Tibial nerve (tissue), 3 donors: ENCODE data around the gene ZSWIM3.

Source experiments
- POLR2A ChIP-seq, 2 donors: fragments of 450-650 bp; IDR thresholded peaks; one replicate each; pipeline ENCODE4 v1.6.1; 2017; ENCODE audit warnings: antibody characterized with exemption in 2 of 2, mild to moderate bottlenecking in 2 of 2, moderate library complexity in 2 of 2
- TF ChIP-seq, protein P1 (sequence below), 5 experiments: fragments of 200-600 bp in 3 of 5; fragments of 450-650 bp in 2 of 5; sonication (generic) in 3 of 5; IDR thresholded peaks; one replicate each; pipeline ENCODE4 v1.5.1; 2016 to 2019; ENCODE audit warnings: antibody characterized with exemption in 5 of 5, mild to moderate bottlenecking in 3 of 5, moderate library complexity in 2 of 5

DNA sequence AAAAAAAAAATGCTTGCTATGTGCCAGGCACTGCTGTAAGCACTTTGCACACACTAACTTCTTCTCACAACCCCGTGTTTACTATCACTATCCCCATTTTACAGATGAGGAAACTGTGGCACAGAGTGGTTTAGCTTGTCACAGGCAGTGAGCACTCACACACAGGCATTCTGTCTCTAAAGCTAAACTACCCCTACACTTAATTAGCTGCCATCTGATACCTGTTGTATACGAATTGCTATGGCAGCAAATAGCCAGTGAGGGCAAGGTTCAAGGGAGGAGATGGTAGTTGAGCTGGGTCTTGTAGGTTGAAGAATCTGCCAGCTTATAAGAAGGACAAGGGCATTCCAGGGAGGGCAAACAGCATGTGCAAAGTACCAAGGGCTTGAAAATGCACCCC lies 35.5 kb upstream of the ZSWIM3 start:
- TF ChIP-seq, protein P1, sequence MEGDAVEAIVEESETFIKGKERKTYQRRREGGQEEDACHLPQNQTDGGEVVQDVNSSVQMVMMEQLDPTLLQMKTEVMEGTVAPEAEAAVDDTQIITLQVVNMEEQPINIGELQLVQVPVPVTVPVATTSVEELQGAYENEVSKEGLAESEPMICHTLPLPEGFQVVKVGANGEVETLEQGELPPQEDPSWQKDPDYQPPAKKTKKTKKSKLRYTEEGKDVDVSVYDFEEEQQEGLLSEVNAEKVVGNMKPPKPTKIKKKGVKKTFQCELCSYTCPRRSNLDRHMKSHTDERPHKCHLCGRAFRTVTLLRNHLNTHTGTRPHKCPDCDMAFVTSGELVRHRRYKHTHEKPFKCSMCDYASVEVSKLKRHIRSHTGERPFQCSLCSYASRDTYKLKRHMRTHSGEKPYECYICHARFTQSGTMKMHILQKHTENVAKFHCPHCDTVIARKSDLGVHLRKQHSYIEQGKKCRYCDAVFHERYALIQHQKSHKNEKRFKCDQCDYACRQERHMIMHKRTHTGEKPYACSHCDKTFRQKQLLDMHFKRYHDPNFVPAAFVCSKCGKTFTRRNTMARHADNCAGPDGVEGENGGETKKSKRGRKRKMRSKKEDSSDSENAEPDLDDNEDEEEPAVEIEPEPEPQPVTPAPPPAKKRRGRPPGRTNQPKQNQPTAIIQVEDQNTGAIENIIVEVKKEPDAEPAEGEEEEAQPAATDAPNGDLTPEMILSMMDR (IDR thresholded peaks at IDR 0.05) = no peak
- TF ChIP-seq POLR2A (IDR thresholded peaks at IDR 0.05) = no peak
